H1 (cell line): ENCODE results near the gene FAM131C. TPM values are rescaled to one million over a fixed set of nuclear protein-coding genes. Genes with fewer than 3 reads are reported as not detected.

ENCODE experiments used
- CTCF ChIA-PET: fragments of 300-600 bp; sonication (Branson Sonifier 250); formaldehyde crosslinking; loops from one replicate; lab custom pipeline; 2021; ENCODE audit not compliant: partially characterized antibody; lab: Charles Lee
- POLR2A ChIA-PET: fragments of 300-600 bp; sonication (Branson Sonifier 250); formaldehyde crosslinking; loops from one replicate; lab custom pipeline; 2021; ENCODE audit warnings: inconsistent platforms; ENCODE audit not compliant: partially characterized antibody; lab: Charles Lee
- DNase-seq, 2 experiments: peaks; one replicate each; pipeline versions ENCODE4 v3.0.0 to v3.0.0-alpha.2; 2010 to 2022; ENCODE audit warnings: low spot score in 2 of 2, low read depth in 1 of 2, mixed read lengths in 1 of 2
- FAIRE-seq: peaks from 2 replicates; lab custom pipeline; 2011; peaks lifted over from hg19 to GRCh38; lab: Jason Lieb, UNC
- H2AFZ ChIP-seq: 2 replicates; pipeline ENCODE4 v1.8.1; 2012; ENCODE audit warnings: low read length, inconsistent platforms
- H2AK5ac ChIP-seq: 2 replicates; pipeline ENCODE4 v1.6.1; 2013; ENCODE audit warnings: low read depth, low read length
- H2BK120ac ChIP-seq: replicated peaks from 2 replicates; pipeline ENCODE3; 2013; ENCODE audit warnings: low read depth, low read length, inconsistent platforms
- H2BK12ac ChIP-seq: 2 replicates; pipeline ENCODE4 v1.6.1; 2013; ENCODE audit warnings: low read depth, low read length
- H2BK15ac ChIP-seq: 2 replicates; pipeline ENCODE4 v1.6.1; 2013; ENCODE audit warnings: low read length
- H2BK20ac ChIP-seq: 2 replicates; pipeline ENCODE4 v1.6.1; 2013; ENCODE audit warnings: low read length
- H2BK5ac ChIP-seq: 2 replicates; pipeline ENCODE4 v1.6.1; 2013; ENCODE audit warnings: low read depth, low read length
- H3K14ac ChIP-seq: 2 replicates; pipeline ENCODE4 v1.6.1; 2013; ENCODE audit warnings: inconsistent platforms; ENCODE audit not compliant: insufficient read length
- H3K18ac ChIP-seq: 2 replicates; pipeline ENCODE4 v1.6.1; 2013; ENCODE audit warnings: low read length; ENCODE audit errors: extremely low read depth
- H3K23ac ChIP-seq: 2 replicates; pipeline ENCODE4 v1.6.1; 2013; ENCODE audit warnings: inconsistent platforms; ENCODE audit not compliant: insufficient read length
- H3K23me2 ChIP-seq: 2 replicates; pipeline ENCODE4 v1.6.1; 2013; ENCODE audit warnings: low read depth, low read length
- H3K27ac ChIP-seq: 2 replicates; pipeline ENCODE4 v1.6.1; 2011; ENCODE audit warnings: low read depth, low read length, inconsistent platforms
- H3K27me3 ChIP-seq, 4 experiments: replicated peaks in 1 of 4; 1 replicate in 1 of 4; 2 replicates in 3 of 4; pipeline versions ENCODE4 v1.6.1 to v1.8.1; 2011 to 2013; ENCODE audit warnings: low read length in 3 of 4, mild to moderate bottlenecking in 3 of 4, inconsistent platforms in 2 of 4, mixed read lengths in 2 of 4, moderate library complexity in 1 of 4; ENCODE audit not compliant: control insufficient read depth in 3 of 4, insufficient read depth in 3 of 4; ENCODE audit errors: extremely low read depth in 1 of 4
- H3K36me3 ChIP-seq, 4 experiments: 2 replicates each; pipeline versions ENCODE4 v1.6.1 to v1.8.1; 2011 to 2013; ENCODE audit warnings: mild to moderate bottlenecking in 4 of 4, low read length in 3 of 4, moderate library complexity in 2 of 4, control low read depth in 1 of 4, inconsistent platforms in 1 of 4; ENCODE audit not compliant: insufficient read depth in 4 of 4, control insufficient read depth in 2 of 4
- H3K4ac ChIP-seq: replicated peaks from 2 replicates; pipeline ENCODE3; 2013; ENCODE audit warnings: low read length, low read depth, mixed read lengths, inconsistent platforms; ENCODE audit not compliant: insufficient read length
- H3K4me1 ChIP-seq, 4 experiments: replicated peaks in 1 of 4; 1 replicate in 1 of 4; 2 replicates in 3 of 4; pipeline versions ENCODE4 v1.6.1 to v1.8.1; 2011 to 2013; ENCODE audit warnings: low read length in 3 of 4, inconsistent platforms in 2 of 4, mixed read lengths in 1 of 4; ENCODE audit not compliant: insufficient read depth in 4 of 4, control insufficient read depth in 3 of 4
- H3K4me2 ChIP-seq, 2 experiments: 2 replicates each; pipeline versions ENCODE4 v1.6.1 to v1.8.1; 2011 to 2013; ENCODE audit warnings: low read depth in 2 of 2, low read length in 2 of 2, control low read depth in 1 of 2, inconsistent platforms in 1 of 2, mild to moderate bottlenecking in 1 of 2; ENCODE audit not compliant: insufficient read depth in 1 of 2
- H3K4me3 ChIP-seq, 4 experiments: fragments of 200-600, 300-600 bp in 1 of 4; sonication (generic), shearing (Covaris generic), sonication (Bioruptor Twin) in 1 of 4; 2 replicates each; pipeline versions ENCODE4 v1.5.1 to v1.8.1; 2011 to 2016; ENCODE audit warnings: low read length in 4 of 4, low read depth in 3 of 4, control low read depth in 2 of 4, inconsistent platforms in 2 of 4, mild to moderate bottlenecking in 2 of 4, mixed read lengths in 1 of 4, moderate library complexity in 1 of 4; ENCODE audit not compliant: insufficient read depth in 2 of 4; ENCODE audit errors: extremely low read depth in 1 of 4
- H3K56ac ChIP-seq: replicated peaks from 2 replicates; pipeline ENCODE3; 2013; ENCODE audit warnings: low read depth, mild to moderate bottlenecking, mixed read lengths, low read length, inconsistent platforms; ENCODE audit not compliant: insufficient read length
- H3K79me1 ChIP-seq: 2 replicates; pipeline ENCODE4 v1.6.1; 2013; ENCODE audit warnings: low read depth, low read length, control low read depth
- H3K79me2 ChIP-seq, 2 experiments: 2 replicates each; pipeline versions ENCODE4 v1.6.1 to v1.8.1; 2012 to 2013; ENCODE audit warnings: low read length in 2 of 2, mild to moderate bottlenecking in 2 of 2, inconsistent platforms in 1 of 2; ENCODE audit not compliant: insufficient read depth in 2 of 2, control insufficient read depth in 1 of 2
- H3K9ac ChIP-seq, 4 experiments: replicated peaks in 1 of 4; 1 replicate in 1 of 4; 2 replicates in 3 of 4; pipeline versions ENCODE4 v1.6.1 to v1.8.1; 2011 to 2013; ENCODE audit warnings: low read depth in 3 of 4, low read length in 3 of 4, control low read depth in 2 of 4, mild to moderate bottlenecking in 2 of 4, moderate library complexity in 2 of 4, inconsistent platforms in 1 of 4; ENCODE audit errors: extremely low read depth in 1 of 4
- H3K9me3 ChIP-seq, 2 experiments: 2 replicates each; pipeline versions ENCODE4 v1.6.1 to v1.8.1; 2012 to 2013; ENCODE audit warnings: mild to moderate bottlenecking in 2 of 2, moderate library complexity in 2 of 2, control low read depth in 1 of 2, inconsistent platforms in 1 of 2, low read depth in 1 of 2, low read length in 1 of 2, mixed read lengths in 1 of 2; ENCODE audit not compliant: insufficient read depth in 2 of 2
- H4K20me1 ChIP-seq, 2 experiments: replicated peaks in 1 of 2; 2 replicates each; pipeline versions ENCODE3 to v1.8.1; 2011 to 2013; ENCODE audit warnings: inconsistent platforms in 2 of 2, low read length in 2 of 2, mild to moderate bottlenecking in 1 of 2; ENCODE audit not compliant: insufficient read depth in 2 of 2, control insufficient read depth in 1 of 2
- H4K5ac ChIP-seq: 2 replicates; pipeline ENCODE4 v1.6.1; 2013; ENCODE audit warnings: low read length, low read depth, mixed read lengths, inconsistent platforms; ENCODE audit not compliant: insufficient read length
- H4K8ac ChIP-seq: 2 replicates; pipeline ENCODE4 v1.8.0; 2013; ENCODE audit warnings: mild to moderate bottlenecking, moderate library complexity, low read length, inconsistent platforms; ENCODE audit not compliant: insufficient read depth; ENCODE audit errors: extremely low read depth
- H4K91ac ChIP-seq: replicated peaks from 2 replicates; pipeline ENCODE3; 2013; ENCODE audit warnings: low read length, mixed read lengths, inconsistent platforms; ENCODE audit not compliant: insufficient read length
- CBX8 ChIP-seq: fragments of 300-800, 300-1000 bp; sonication (generic); IDR thresholded peaks from 2 replicates; pipeline ENCODE4 v1.7.1; 2016; ENCODE audit warnings: low read depth, low read length, borderline replicate concordance
- EP300 ChIP-seq, 2 experiments: IDR thresholded peaks; 1 replicate in 1 of 2; 2 replicates in 1 of 2; pipeline ENCODE4 v1.6.1; 2011 to 2012; ENCODE audit warnings: low read depth in 2 of 2, low read length in 2 of 2, mild to moderate bottlenecking in 2 of 2, borderline replicate concordance in 1 of 2, inconsistent platforms in 1 of 2, moderate library complexity in 1 of 2
- KDM1A ChIP-seq: fragments of 200-600, 300-600 bp; sonication (generic); IDR thresholded peaks from 2 replicates; pipeline ENCODE4 v1.7.1; 2016; ENCODE audit warnings: mild to moderate bottlenecking, low read length, borderline replicate concordance
- KDM4A ChIP-seq: IDR thresholded peaks from one replicate; pipeline ENCODE4 v1.7.1; 2012; ENCODE audit warnings: low read depth, mild to moderate bottlenecking, moderate library complexity, low read length, inconsistent platforms; ENCODE audit not compliant: severe bottlenecking
- SIX5 ChIP-seq: IDR thresholded peaks from 2 replicates; pipeline ENCODE4 v1.6.1; 2011; ENCODE audit warnings: mild to moderate bottlenecking, low read depth, low read length
- WGBS, 2 experiments: shearing (Covaris generic) in 1 of 2; methylation state at CpG; one replicate each; pipeline versions ENCODE4 v1.1.6 to v1.1.7; 2013 to 2015; ENCODE audit warnings: low lambda C conversion rate in 2 of 2, mixed read lengths in 2 of 2, inconsistent platforms in 1 of 2, low coverage in 1 of 2, missing lambda C conversion rate in 1 of 2; ENCODE audit not compliant: insufficient replicate concordance in 2 of 2, insufficient coverage in 1 of 2, insufficient read length in 1 of 2; ENCODE audit errors: extremely low coverage in 1 of 2, missing lambda C conversion rate in 1 of 2; 5-methylcytosine and 5-hydroxymethylcytosine counted together
- long read RNA-seq, 2 experiments: library from RNA in 1 of 2; library from capped mRNA in 1 of 2; stranded (forward); transcript quantifications; one replicate each; pipeline ENCODE4 v2.0.0, GENCODE V29; 2021; ENCODE audit warnings: inconsistent platforms in 1 of 2
- polyA minus RNA-seq, 3 experiments: library from RNA; depleted of rRNA, polyadenylated mRNA; stranded (reverse); fragments of >200 nt; gene quantifications; 1 replicate in 2 of 3; 2 replicates in 1 of 3; pipeline ENCODE4 v1.2.3, GENCODE V29; 2011
- polyA plus RNA-seq, 7 experiments: library from polyadenylated mRNA; depleted of rRNA in 3 of 7; stranded (reverse) in 5 of 7; unstranded in 2 of 7; fragments of >200 nt in 5 of 7; fragments of 200-250 nt in 2 of 7; gene quantifications; 1 replicate in 5 of 7; 2 replicates in 1 of 7; 4 replicates in 1 of 7; pipeline versions ENCODE4 v1.2.1 to v1.2.3, GENCODE V29; 2011 to 2013; ENCODE audit warnings: missing spikeins in 2 of 7, mixed read lengths in 2 of 7
- total RNA-seq: library from RNA; stranded (reverse); fragmentation: NEBNext Ultra II Directional; extraction: Animal tissue kit (Norgen Biotek cat#: 25700); gene quantifications from 2 replicates; pipeline ENCODE4 v1.2.1, GENCODE V29; 2021
- TF ChIP-seq, protein P1 (sequence below): IDR thresholded peaks from 2 replicates; pipeline ENCODE4 v1.6.1; 2011; ENCODE audit warnings: low read length, improper control_type of control experiment

FAM131C gene, protein sequence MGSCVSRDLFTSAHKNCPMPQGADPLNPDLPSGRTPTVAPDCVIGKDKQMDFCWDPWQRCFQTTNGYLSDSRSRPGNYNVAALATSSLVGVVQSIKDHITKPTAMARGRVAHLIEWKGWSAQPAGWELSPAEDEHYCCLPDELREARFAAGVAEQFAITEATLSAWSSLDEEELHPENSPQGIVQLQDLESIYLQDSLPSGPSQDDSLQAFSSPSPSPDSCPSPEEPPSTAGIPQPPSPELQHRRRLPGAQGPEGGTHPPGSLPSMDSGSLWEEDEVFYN
- total RNA-seq (0.25 and 0.78 TPM in 2 replicates), polyA plus RNA-seq (2011; rRNA removed) (0.73 and 1.6 TPM in 2 replicates), polyA minus RNA-seq (2011; rRNA and poly(A)+ RNA removed) (0.22 and 0.46 TPM in 2 replicates)
- 0.54 TPM for polyA plus RNA-seq (2011; cell fraction: cytosol; rRNA removed)
- 1.4 TPM for polyA plus RNA-seq (2011; cell fraction: nucleus; rRNA removed)
- 0.33 to 1.4 TPM (median 1.1 TPM) in 4 replicates for polyA plus RNA-seq (2012, experiment 1 of 2)
- polyA plus RNA-seq (2012, experiment 2 of 2): 0.76 TPM
- 0.85 TPM for polyA plus RNA-seq (2013, experiment 1 of 2)
- polyA plus RNA-seq (2013, experiment 2 of 2): 0.92 TPM
- 0.88 TPM for polyA minus RNA-seq (2011; cell fraction: cytosol; rRNA and poly(A)+ RNA removed)
- 1.2 TPM for polyA minus RNA-seq (2011; cell fraction: nucleus; rRNA and poly(A)+ RNA removed)
- long read RNA-seq, experiment 1, partial matches to known transcripts: 4 of 5 reads
- long read RNA-seq, experiment 1, other reads (novel, unspliced or antisense): 0 of 5 reads
- long read RNA-seq, experiment 2: 0 reads

DNA sequence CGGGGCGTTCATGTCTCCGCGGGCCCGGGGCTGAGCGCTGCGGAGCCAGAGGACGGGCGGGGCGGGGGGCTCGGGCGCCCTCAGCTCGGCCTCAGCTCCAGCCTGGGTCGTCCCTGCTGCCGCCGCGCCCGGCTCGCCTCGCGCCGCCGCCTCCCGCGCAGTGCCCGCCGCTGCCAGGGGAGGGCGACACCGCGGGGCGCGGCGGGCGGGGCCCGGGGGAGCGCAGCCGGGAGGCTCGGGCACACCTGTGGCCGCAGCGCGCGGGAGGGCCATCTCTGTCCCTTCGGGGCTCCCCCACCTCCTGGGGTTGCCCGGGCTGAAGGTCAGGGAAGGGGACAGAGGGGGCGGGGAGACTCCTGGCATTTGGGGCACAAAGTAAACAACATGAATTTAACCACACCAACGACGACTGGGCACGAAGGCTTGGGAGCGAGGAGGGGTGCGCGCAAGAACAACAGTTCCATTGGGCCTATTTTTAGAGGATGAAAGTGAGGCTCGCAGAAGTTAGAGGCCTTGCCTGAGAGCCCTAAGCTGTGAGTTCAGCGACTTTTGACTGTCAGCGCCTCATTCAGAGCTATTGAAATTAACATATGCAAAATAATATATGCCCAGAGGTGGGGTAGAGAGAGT is at the start of gene FAM131C:
FAM131C (minus strand) TSS at position 162 of the 630 bp plus-strand sequence. CDS start 209 bp downstream, outside the sequence.
- H3K36me3 ChIP-seq: no peaks in the 10 kb centered on the region
- no peak within 1 kb of the TSS for H3K4ac ChIP-seq
- no peak within 1 kb of the TSS for H3K14ac ChIP-seq
- no peaks in the 10 kb centered on the region for H3K79me1 ChIP-seq
- ChIA-PET CTCF (interaction anchor here (0.7 to 21.9 kb wide), 22 partner anchors 9 to 390 kb away, joined by 3 to 569 read pairs (median 3); partner anchors contain the start of genes CLCNKB, EPHA2 and SRARP), POLR2A (interaction anchor here (1.0 to 1.8 kb wide), 7 partner anchors 10 to 139 kb away, joined by 3 to 4 read pairs (median 4); partner anchors contain the start of gene ARHGEF19)
- no peak within 1 kb of the TSS for H2BK5ac ChIP-seq
- no peaks in the 10 kb centered on the region for H3K9me3 ChIP-seq
- 3% methylated on average over 30 of the region's 54 CpGs; no CpG with 5 or more reads in 1 of the 2 experiments for WGBS, 2 experiments
- H2BK120ac ChIP-seq: no peak within 1 kb of the TSS
- H3K18ac ChIP-seq: no peak within 1 kb of the TSS; the same call in none of the 2 replicates
- H2BK12ac ChIP-seq: 0 out of 2 replicates have a peak within 1 kb of the TSS, but pooled peaks have one; percentile 9
- H2BK15ac ChIP-seq: peak within 1 kb of the TSS; percentile 25; the same call in 1 of the 2 replicates
- H4K20me1 ChIP-seq: peaks cover 1 to 10% of the 10 kb centered on the region in 2 experiments
- no peak within 1 kb of the TSS for H4K91ac ChIP-seq
- peaks cover 2 to 19% (median 9%) of the 10 kb centered on the region in 4 experiments for H3K4me1 ChIP-seq
- H3K23ac ChIP-seq: no peak within 1 kb of the TSS
- DNase-seq (peak in 1 of 2 experiments; percentile 75), FAIRE-seq (no peak)
- H3K23me2 ChIP-seq: peaks cover 11% of the 10 kb centered on the region
- H3K79me2 ChIP-seq: no peaks in the 10 kb centered on the region
- H3K9ac ChIP-seq: no peak within 1 kb of the TSS
- H3K27ac ChIP-seq: no peak within 1 kb of the TSS
- no peak within 1 kb of the TSS; the same call in 1 of the 2 replicates for H4K8ac ChIP-seq
- H2AFZ ChIP-seq: peak within 1 kb of the TSS; percentile 19; the same call in 1 of the 2 replicates
- H3K27me3 ChIP-seq: peaks cover 4 to 38% (median 30%) of the 10 kb centered on the region in 4 experiments
- H3K4me3 ChIP-seq: peak within 1 kb of the TSS; percentile 40 to 69 (median 42)
- peak within 1 kb of the TSS; percentile 84 to 91 for H3K4me2 ChIP-seq
- no peak within 1 kb of the TSS for H2BK20ac ChIP-seq
- H4K5ac ChIP-seq: no peak within 1 kb of the TSS
- peak within 1 kb of the TSS; percentile 40; the same call in 1 of the 2 replicates for H2AK5ac ChIP-seq
- no peak within 1 kb of the TSS for H3K56ac ChIP-seq
- TF ChIP-seq CBX8: no peak
- TF ChIP-seq KDM4A: peak; percentile 22
- TF ChIP-seq KDM1A: no peak
- TF ChIP-seq SIX5: no peak
- TF ChIP-seq, protein P1, sequence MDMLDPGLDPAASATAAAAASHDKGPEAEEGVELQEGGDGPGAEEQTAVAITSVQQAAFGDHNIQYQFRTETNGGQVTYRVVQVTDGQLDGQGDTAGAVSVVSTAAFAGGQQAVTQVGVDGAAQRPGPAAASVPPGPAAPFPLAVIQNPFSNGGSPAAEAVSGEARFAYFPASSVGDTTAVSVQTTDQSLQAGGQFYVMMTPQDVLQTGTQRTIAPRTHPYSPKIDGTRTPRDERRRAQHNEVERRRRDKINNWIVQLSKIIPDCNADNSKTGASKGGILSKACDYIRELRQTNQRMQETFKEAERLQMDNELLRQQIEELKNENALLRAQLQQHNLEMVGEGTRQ: no peak
- no peak for TF ChIP-seq EP300 (IDR thresholded peaks at IDR 0.05; ENCODE audit: borderline replicate concordance in 1 of 2, low read depth in 2 of 2, low read length in 2 of 2)
